Fibroblast of lung (primary cell): ENCODE data around the gene HECW1.

Source experiments
- EZH2 ChIP-seq: IDR thresholded peaks from 2 replicates; pipeline ENCODE4 v1.5.1; 2012; ENCODE audit warnings: low read length, control low read depth, mild to moderate bottlenecking; ENCODE audit errors: missing control alignments
- TF ChIP-seq, protein P1 (sequence below), 2 donors: IDR thresholded peaks in 1 of 2; conservative IDR thresholded peaks in 1 of 2; 1 replicate in 1 of 2; 2 replicates in 1 of 2; pipeline ENCODE4 v1.5.1; 2011 to 2012; ENCODE audit warnings: low read length in 2 of 2, control low read depth in 1 of 2, inconsistent platforms in 1 of 2, low read depth in 1 of 2, mild to moderate bottlenecking in 1 of 2

DNA sequence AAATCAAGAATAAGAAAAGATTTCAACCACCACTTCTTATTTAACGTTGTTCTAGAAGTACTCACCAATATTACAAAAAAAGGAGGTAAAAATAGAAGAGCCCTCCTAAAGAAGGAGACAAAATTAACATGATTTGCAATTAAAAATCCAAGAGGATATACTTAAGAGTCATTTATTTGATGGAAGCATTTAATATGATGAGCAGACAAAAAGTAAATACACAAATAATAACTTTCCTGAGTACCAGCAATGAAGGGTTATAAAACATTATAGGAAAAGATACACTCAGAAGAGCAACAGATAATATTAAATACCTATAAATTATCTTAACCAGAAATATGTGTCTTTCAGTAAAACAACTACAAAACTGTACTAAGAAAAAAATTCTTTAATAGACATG is 363.5 kb downstream of the HECW1 start:
- TF ChIP-seq, protein P1, sequence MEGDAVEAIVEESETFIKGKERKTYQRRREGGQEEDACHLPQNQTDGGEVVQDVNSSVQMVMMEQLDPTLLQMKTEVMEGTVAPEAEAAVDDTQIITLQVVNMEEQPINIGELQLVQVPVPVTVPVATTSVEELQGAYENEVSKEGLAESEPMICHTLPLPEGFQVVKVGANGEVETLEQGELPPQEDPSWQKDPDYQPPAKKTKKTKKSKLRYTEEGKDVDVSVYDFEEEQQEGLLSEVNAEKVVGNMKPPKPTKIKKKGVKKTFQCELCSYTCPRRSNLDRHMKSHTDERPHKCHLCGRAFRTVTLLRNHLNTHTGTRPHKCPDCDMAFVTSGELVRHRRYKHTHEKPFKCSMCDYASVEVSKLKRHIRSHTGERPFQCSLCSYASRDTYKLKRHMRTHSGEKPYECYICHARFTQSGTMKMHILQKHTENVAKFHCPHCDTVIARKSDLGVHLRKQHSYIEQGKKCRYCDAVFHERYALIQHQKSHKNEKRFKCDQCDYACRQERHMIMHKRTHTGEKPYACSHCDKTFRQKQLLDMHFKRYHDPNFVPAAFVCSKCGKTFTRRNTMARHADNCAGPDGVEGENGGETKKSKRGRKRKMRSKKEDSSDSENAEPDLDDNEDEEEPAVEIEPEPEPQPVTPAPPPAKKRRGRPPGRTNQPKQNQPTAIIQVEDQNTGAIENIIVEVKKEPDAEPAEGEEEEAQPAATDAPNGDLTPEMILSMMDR (conservative IDR thresholded peaks at IDR 0.05 in 1 of 2, IDR thresholded peaks at IDR 0.05 in 1 of 2; ENCODE audit: low read depth in 1 of 2, low read length in 2 of 2) = no peak
- TF ChIP-seq EZH2 = no peak
